Fibroblast of pulmonary artery (primary cell): Measurements from ENCODE around the gene MRPL10.

Source experiments
- DNase-seq: peaks from one replicate; pipeline ENCODE4 v3.0.0-alpha.2; 2010; ENCODE audit warnings: low read depth
- H3K4me3 ChIP-seq: replicated peaks from 2 replicates; pipeline ENCODE4 v1.5.1; 2011; ENCODE audit warnings: low read depth, mild to moderate bottlenecking, control low read depth, low read length, moderate library complexity
- CTCF ChIP-seq: IDR thresholded peaks from 2 replicates; pipeline ENCODE4 v1.5.1; 2011; ENCODE audit warnings: mild to moderate bottlenecking, control low read depth, low read length, inconsistent platforms; ENCODE audit errors: missing control alignments

MRPL10 gene

GRCh38 chr17:47803201-47803600 lies 28.1 kb downstream of the MRPL10 start:
- no peak for DNase-seq

GRCh38 chr17:47802341-47803022 lies 28.9 kb downstream of the MRPL10 start:
- no peak overlapping the region for H3K4me3 ChIP-seq
- peak; percentile 54 for DNase-seq
- peak; percentile 66 for TF ChIP-seq CTCF

More at GRCh38 chr17:47803201-47803600, 28.1 kb downstream of the MRPL10 start:
- H3K4me3 ChIP-seq = no peak overlapping the region
- TF ChIP-seq CTCF = no peak

GRCh38 chr17:47801906-47802305 lies 29.4 kb downstream of the MRPL10 start:
- no peak overlapping the region for H3K4me3 ChIP-seq
- no peak for TF ChIP-seq CTCF

GRCh38 chr17:47801176-47801765 lies 30.1 kb downstream of the MRPL10 start:
- H3K4me3 ChIP-seq = no peak overlapping the region
- no peak for TF ChIP-seq CTCF
- no peak for DNase-seq

More at GRCh38 chr17:47801906-47802305, 29.4 kb downstream of the MRPL10 start:
- DNase-seq = no peak

GRCh38 chr17:47800686-47801085 lies 30.7 kb downstream of the MRPL10 start:
- no peak for DNase-seq
- H3K4me3 ChIP-seq = no peak overlapping the region
- TF ChIP-seq CTCF = no peak

- H3K4me3 ChIP-seq = no peak overlapping the region
- no peak for TF ChIP-seq CTCF
- DNase-seq = peak; percentile 33
Observed at GRCh38 chr17:47797797-47798196, 33.5 kb downstream of the MRPL10 start.

- no peak for TF ChIP-seq CTCF
- no peak for DNase-seq
- no peak overlapping the region for H3K4me3 ChIP-seq
Observed at GRCh38 chr17:47792979-47793378, 38.4 kb downstream of the MRPL10 start.
